ENCODE data around the gene TMEFF2. TPM values are rescaled to one million over a fixed set of nuclear protein-coding genes. Genes with fewer than 3 reads are reported as not detected.
"Not testable (repeated sequence)": the region's sequence is repeated elsewhere in the genome, so short reads cannot be mapped to it uniquely, and the experiment has no call there.

Gene TMEFF2
- total RNA-seq, 1 donor from 2014 or later, result 6.5 TPM

DNA sequence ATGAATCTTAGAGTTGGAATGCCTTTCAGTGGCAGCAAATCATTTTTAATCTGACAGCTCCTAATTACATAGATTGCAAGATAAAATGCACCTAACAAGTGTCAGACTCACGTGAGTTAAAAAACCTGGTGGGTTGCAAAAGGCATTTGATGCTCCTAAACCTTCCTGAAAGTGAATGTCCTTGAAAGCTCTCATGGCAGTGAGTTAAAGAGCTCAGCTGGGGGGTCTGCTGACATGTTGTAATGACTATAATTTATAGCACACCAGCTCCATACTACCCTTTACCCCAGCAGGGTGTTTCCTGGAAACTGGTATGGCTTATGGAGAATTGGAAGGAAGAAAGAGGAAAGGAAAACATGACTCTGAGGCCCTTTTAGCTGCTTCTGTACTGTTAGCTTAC is 256.0 kb downstream of the TMEFF2 start:
- no peak for DNase-seq (ENCODE audit: low read depth)

DNA sequence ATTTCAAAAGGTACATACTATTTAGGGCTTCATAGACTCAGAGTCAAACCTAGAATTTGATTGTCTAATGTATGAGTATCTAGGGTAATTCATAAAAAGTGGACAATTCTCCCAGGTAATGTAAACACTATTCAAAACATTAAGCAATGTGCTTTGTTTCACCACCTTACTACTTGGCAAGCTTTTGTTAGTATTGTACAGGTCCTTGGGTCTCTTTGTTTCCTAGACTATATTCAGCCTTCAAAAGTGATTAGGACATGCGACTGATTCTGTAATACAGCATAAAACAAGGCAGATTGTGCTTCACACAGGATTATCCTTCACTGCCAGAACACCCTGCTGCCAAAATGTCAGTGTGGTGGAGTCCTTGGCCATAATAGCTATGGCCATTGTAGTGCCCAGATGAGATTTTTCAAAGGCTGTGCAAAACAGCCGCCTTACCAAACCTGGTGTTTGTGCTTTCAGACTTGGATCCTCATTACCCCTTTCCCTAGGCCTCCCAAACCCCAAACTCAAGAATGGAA is 257.8 kb downstream of the TMEFF2 start:
- no peak for DNase-seq (ENCODE audit: low read depth)

GRCh38 chr2:191935247-191935646 is 259.5 kb downstream of the TMEFF2 start:
- peak; percentile 84 for DNase-seq (ENCODE audit: low read depth)

DNA sequence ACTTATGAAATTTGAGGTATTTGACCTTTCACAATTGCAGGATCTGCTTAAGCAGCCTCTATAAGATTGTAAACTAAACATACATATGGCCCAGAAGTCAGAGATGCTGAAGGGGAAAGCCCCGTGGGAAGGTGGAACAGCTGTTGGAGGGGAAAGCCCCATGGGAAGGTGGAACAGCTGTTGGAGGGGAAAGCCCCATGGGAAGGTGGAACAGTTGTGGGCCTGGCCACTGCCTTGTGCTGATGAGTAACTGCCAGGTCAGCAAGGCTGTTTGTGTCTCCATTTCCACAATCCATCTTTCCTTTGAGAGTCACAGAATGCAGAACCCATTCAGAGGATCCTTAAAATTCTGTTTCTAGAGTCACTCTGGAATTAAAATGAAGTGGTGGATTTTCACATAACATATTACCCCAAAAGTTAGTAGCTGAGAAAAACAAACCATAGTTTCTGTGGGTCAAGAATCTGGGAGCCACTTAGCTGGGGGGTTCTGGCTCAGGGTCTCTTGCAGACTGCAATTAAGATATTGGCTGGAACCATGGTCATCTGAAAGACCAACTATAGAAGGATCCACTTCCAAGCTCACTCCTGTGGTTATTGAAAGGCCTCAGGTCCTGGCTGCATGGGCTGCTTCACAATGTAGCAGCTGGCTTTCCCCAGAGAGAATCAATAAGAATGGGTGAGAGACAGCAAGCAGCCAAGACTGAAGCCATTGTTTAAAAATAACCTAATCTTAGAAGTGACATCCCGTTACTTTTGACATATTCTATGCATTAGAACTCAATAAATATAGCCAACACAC is 261.2 kb downstream of the TMEFF2 start:
- DNase-seq (ENCODE audit: low read depth), result peak; percentile 91

GRCh38 chr2:191932286-191932685 is 262.4 kb downstream of the TMEFF2 start:
- DNase-seq (ENCODE audit: low read depth), result no peak

DNA sequence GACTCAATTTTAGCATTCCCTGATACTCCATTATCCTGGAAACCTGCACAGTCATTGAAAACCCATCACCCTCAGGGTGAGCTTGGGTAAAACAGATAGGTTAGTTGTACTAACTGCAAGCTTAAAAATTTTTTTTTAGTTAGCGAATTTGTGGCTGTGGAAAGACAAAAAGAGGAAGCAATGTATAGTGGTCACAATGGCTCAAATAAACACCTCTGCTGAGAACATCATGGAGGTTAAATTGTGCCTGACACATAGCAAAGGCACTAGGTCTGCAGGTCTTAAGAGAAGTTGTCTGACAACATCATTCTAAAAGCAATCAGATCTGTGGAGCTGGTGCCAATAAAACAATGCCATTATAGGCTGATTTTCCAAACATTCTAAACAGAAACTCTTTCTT is 263.4 kb downstream of the TMEFF2 start:
- DNase-seq (ENCODE audit: low read depth), result no peak

DNA sequence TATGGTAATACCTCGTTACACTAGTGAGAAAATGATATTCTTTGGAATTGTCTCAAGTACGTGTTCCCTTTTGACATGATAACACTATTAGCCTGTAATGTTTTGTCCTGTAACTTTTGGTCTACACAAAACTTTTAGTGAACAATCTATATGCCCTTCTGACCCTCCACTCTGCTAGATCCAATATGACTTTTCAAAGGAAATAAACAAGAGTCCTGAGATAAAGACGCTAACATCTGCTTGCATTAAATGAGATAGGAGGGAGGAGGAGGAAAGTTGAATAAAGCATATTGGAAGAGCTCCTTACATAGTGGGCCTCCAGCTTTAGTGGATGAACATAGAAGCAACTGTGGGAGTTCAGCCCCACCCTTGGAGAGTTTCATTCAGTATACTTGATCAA is 264.5 kb downstream of the TMEFF2 start:
- no peak for DNase-seq (ENCODE audit: low read depth)

- DNase-seq (ENCODE audit: low read depth), result no peak
These were observed 265.4 kb downstream of the TMEFF2 start for GRCh38 chr2:191929288-191929687.

GRCh38 chr2:191927991-191928390 is 266.7 kb downstream of the TMEFF2 start:
- DNase-seq (ENCODE audit: low read depth), result peak; percentile 88

- peak; percentile 87 for DNase-seq (ENCODE audit: low read depth)
These were observed 267.3 kb downstream of the TMEFF2 start for GRCh38 chr2:191927319-191927867.

DNA sequence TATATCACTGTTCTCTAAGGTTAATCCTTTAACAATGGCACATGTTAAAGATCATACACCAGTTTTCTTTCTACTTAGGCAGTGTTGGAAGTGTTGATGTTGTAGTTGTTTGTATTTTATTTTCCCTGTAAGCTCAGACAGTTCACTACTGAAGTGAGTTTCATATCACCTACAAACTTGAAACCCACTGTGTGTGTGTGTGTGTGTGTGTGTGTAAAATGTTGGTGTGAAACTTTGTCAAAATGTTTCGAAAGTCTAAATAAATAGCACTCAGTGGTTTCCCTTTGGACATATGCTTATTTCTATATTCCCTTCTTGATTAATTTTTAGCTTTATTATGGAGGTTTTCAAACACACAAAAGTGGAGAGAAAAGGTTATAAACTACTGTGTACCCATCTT is 268.1 kb downstream of the TMEFF2 start:
- DNase-seq (ENCODE audit: low read depth), result no peak

DNA sequence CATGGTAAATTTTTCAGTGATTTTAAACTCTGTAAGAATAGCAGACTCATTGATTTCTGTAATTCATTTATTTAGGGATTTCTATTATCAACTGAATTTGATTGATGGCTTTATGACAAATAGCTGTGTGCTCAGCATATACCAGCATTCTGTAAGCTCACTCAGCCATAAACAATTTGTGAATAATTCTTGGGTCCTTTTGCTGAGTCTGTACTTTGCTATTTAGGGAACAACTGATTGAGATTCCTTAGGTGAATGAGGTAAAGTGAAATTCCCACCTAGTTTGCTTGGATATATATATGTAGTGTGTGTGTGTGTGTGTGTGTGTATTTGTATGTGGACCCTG is 271.1 kb downstream of the TMEFF2 start:
- DNase-seq (ENCODE audit: low read depth), result no peak

DNA sequence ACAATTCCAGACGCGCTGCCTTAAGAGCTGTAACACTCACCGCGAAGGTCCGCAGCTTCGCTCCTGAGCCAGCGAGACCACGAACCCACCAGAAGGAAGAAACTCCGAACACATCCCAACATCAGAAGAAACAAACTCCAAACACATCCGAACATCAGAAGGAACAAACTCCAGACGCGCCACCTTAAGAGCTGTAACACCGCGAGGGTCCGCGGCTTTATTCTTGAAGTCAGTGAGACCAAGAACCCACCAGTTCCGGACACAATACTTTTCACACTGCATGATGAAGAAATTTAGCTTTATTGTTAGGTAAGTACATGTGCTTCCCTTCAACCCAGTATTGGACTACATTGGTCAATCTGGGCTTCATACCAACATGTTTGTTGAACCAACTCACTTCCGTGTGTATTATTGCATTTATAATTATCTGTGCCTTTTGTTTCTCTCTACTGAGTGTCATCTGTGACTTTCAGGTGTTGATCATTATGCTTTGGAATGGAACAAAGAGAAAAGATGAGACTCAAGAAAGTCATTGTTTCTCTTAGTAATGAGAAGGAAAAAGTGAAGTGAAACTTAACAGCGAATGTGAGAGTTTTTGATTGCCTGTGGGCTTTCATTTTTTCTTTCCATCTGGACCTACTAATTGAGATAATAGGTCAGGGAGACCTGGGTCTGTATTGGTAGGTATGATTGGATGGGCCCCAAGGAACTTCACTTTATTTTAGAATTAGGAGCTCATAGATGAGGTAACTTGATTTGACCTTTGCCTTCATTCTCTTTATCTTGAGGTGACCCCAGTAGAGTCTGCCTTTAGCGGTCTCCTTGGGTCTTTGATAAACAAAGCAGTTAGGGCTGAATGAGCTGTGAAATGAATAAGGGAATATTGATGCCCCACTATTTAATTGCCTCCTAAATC is 271.7 kb downstream of the TMEFF2 start:
- no peak for DNase-seq (ENCODE audit: low read depth)

DNA sequence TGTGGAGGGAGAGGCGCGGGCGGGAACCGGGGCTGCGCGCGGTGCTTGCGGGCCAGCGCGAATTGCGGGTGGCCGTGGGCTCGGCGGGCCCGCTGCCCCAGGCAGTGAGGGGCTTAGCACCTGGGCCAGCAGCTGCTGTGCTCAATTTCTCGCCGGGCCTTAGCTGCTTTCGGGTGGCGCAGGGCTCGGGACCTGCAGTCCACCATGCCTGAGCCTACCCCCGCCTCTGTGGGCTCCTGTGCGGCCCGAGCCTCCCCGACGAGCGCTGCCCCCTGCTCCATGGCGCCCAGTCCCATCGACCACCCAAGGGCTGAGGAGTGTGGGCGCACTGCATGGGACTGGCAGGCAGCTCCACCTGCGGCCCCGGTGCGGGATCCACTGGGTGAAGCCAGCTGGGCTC is 273.1 kb downstream of the TMEFF2 start:
- DNase-seq (ENCODE audit: low read depth), result not testable (repeated sequence)

DNA sequence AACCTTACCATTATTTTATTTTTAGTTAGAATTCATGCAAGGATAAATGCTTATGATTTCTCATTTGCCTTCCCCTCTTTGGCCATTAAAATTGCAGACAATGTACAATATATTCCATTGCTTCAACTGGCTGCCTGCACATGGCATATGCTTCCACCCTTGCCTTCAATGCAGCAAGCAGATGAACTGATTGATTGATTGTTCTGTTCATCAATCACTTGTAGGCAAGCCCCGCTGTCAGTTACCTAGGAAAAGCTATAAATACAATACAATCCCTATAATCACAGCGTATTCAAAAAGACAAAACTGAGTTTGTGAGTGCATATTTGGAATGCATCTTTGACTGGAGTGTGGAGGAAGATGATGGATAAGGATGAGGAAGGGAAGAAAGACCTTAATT is 274.2 kb downstream of the TMEFF2 start:
- DNase-seq (ENCODE audit: low read depth), result no peak

DNA sequence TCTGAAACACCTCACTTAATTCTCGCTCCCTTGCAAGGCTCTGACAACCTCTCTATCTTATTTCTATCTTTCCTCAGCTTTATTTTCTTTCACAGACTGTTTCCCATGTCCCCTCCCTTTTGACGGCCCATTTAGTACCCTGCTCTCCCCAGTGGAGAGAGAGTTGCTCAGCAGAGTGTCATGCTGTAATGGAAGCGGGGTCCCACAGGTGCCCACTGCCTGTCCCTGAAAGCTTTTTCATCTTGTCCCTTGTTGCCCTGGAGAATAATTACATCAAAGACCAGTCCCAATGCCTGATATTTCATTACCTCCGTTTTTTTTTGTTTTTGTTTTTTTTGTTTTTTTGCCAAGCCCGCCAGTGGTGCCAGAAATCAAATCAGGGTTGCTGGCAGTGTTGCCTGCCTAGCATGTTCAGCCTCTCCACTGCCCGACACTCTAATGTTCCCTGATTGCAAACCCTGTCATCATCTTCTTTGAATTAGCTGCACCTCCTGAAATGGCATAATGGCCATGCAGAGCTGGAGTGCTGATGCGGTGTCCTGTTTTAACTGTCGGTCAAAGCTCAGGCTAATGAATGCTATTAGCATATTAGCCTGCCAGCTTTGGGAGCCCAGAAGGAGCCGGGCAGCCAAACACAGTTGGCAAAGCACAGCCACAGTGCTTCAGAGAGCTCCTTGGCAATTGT is 276.6 kb downstream of the TMEFF2 start:
- DNase-seq (ENCODE audit: low read depth), result no peak

GRCh38 chr2:191917430-191917881 is 277.3 kb downstream of the TMEFF2 start:
- no peak for DNase-seq (ENCODE audit: low read depth)

DNA sequence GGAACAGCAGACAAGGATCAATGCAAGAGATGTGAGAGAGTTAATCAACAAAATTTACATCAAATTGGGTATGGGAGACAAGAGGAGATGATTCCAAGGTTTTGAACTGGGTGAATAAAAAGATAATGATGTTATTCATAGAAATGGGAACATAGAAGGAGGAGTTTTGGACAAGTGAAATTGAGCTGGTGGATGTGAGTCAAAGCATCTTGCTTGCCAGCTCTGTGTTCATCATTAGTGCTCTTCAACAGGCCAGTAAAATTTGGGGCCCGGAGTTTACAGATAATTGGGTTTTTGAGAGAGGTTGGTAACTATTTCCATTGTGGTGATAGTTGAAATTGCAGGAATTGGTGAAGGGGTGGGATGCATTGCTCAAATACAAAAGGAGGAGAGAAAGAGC is 277.9 kb downstream of the TMEFF2 start:
- no peak for DNase-seq (ENCODE audit: low read depth)

DNA sequence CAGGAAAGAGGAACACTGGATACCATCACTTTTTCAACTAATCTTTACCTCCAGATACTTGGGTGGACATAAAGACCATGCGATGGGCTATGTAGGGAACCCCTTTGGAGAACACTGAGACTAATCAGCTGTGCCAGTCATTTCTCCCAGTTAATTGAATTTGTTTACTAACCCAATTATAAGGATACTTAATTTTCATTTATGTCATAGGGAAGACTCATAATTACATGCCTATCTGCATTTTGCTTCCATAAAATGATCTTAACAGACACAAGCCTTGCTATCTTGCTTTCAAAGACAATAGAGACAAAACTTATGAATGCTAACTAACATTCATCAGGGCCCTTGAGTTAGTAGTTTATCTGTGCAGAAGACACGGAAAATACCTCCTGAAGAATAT is 279.0 kb downstream of the TMEFF2 start:
- DNase-seq (ENCODE audit: low read depth), result no peak

DNA sequence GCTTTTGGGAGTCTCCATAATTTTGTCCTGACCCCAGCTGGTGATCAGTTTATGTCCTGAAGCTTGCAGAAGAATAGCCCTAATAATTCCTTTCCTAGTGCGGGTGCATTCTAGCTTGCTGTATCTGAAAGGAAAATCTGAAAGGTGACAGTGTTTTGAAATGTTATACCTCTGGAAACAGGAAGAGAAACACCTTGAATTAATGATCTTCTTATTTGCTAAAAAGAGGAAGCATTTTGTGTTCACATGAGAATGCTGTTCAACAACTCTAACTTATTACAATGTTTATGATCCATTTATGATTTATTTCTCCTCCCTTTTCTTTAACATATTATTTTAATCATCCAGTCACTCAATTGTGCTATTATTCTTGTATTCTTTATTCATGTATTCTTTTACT is 280.9 kb downstream of the TMEFF2 start:
- DNase-seq (ENCODE audit: low read depth), result no peak

- no peak for DNase-seq (ENCODE audit: low read depth)
These were observed 282.0 kb downstream of the TMEFF2 start for GRCh38 chr2:191912764-191913163.

All from myocyte (in vitro differentiated cells).